HG03196 (cell line): Measurements from ENCODE around the gene YEATS2.

Experiments
- ATAC-seq: cut with Tn5 transposase; IDR thresholded peaks from one replicate; pipeline ENCODE4 v1.9.1; 2021; ENCODE audit not compliant: unreplicated experiment

Gene YEATS2

GRCh38 chr3:183810643-183811594 lies 113.3 kb downstream of the YEATS2 start:
- no peak for ATAC-seq

DNA sequence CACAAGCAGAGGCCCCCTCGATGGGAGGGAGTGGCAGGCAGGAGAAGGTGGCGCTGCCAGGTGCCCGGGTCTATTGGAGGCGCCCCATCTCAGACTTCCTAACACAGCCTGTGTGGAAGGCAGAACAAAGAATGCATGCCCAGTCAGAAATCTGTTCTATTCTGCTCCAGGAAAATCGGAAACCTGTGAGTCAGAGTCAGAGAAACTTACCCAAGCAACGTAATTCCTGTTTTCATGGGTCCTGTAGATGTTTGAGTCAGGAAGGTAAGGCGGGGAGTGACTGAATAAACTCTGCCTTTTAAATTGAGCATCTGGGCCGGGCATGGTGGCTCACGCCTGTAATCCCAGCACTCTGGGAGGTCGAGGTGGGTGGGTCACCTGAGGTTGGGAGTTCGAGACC lies 114.0 kb downstream of the YEATS2 start:
- ATAC-seq, result no peak

DNA sequence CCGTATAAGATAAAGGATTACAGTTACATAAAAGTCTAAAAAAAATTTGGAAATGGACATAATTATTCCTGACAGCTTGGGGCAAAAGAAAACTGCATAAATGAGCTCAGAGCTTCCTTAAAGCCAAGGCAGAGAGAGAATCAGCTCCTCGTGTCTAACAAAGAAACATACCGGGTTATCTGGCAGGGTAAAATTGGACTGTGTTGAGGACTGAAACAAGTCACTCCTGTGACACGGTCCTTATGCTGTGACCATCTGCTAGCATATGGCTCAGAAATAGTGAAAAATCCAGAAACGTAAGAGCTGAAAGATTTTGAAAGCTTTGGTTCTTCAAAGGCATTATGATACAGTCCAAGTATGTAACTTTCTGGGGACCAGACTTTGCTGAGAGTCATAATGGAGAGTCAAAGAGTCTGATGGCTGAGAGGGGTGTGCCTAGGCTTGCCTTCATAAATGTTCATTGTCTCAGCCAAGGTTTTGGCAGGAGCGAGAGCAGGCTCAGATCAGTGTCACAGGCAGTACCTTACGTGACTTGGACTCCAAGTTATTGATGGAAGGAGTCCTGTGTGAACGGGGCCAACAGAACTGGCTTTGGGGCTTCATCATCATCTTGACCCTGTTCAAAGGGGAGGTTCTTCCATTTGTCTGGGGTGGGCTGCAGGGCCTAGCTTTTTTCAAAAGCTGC lies 115.3 kb downstream of the YEATS2 start:
- ATAC-seq, result no peak

GRCh38 chr3:183814240-183814639 lies 116.6 kb downstream of the YEATS2 start:
- ATAC-seq, result no peak

DNA sequence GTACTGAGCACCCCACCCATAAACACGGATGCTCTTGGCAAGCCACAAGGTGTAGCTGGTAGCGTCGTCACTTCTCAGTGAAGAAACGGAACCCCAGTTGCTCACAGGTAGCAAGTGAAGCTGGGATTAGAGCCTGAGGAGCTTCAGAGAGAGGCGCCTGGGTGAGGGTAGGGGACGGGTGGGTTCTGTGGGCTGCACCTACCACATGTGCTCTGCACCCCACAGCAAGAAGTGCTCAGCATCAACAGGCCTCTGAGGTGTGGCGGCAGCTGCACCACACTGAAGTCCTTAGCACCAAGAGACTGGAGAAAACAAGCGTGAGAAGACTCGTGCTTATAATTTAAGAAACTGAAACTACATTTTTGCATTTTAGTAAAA lies 118.0 kb downstream of the YEATS2 start:
- ATAC-seq, result no peak

GRCh38 chr3:183815951-183816475 lies 118.4 kb downstream of the YEATS2 start:
- no peak for ATAC-seq

- ATAC-seq, result no peak
These were observed 119.3 kb downstream of the YEATS2 start for GRCh38 chr3:183816681-183817510.

DNA sequence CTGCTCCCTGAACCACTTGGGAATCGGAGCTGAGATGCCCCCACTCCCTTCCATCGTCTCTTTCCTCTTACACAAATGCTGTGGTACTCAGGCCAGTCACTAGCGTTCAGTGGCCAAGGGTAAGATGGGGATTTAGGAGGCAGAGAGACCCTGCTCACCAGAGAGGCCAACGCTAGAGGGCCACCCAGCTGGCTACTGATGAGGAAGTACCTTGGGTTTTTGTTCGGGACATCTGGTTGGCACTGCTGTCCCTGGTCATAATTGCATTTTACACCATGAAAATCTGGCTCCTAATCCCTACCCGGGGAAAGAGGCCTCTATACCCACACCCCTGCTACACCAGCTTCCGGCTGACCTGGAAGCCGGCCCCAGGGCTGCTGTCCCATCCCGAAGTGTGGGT lies 120.0 kb downstream of the YEATS2 start:
- no peak for ATAC-seq

GRCh38 chr3:183818041-183818620 lies 120.5 kb downstream of the YEATS2 start:
- ATAC-seq, result no peak

DNA sequence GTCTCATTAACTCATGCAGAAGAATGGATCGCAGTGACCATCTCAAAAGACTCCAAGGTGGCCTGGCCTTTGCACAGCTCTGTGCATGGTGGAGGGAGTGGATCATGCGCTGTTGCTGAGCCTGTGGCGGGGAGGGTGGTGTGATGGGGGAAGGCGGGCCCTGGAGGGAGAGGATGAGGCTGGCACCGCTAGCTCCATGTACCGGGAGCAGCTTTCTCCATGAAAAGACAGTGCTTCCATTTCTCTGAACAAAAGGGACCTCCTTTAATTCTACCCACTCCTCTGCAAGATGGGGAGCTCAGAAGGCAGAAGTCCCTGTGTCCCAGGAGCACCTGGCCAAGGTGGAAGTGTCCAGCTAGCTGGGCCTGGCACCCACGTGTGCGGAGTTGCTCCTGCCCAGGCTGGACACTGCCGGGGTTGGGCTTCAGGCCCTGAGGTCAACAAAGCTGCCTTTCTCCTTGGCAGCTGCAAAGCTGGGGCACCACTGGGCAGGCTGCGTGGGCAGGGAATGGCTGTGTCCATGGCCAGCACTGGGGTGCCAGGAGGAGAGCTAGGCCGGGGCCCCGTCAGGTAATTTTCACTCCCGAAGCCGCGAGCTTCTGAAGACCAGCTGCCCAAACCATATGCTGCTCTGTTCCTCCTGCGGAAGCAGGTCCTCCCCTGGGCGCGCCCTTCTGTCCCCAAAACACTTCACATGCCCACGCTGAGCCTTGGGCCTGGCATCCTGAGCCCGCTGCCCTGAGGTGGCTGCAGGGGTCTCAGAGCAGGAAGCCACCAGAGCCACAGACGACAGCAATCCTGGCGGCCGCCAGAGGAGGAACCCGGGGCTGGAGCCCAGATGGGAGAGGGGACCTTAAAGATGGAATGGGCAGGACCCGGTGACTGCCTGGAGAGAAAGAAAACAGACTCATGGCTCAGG lies 121.4 kb downstream of the YEATS2 start:
- no peak for ATAC-seq

DNA sequence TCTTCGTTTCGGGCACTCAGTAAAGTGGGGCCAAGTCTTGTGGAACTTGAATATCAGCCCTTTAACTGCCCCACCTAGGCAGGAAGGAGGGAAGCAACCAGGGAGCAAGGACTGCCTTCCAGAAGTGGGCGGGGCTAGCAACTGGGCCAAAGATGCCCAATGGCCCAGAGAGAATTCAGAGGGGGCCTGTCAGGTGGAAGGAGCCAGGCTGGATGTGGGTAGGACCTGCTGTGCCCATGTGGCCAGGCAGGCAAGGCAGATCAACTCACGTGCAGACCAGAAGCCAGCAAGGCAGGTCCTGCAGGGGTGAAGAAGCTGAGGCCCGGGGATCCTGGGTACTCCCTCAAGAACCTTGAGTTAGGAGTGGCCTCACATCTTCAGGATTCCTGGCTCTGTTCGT lies 122.2 kb downstream of the YEATS2 start:
- no peak for ATAC-seq

- no peak for ATAC-seq
These were observed 125.0 kb downstream of the YEATS2 start for GRCh38 chr3:183822631-183823030.

DNA sequence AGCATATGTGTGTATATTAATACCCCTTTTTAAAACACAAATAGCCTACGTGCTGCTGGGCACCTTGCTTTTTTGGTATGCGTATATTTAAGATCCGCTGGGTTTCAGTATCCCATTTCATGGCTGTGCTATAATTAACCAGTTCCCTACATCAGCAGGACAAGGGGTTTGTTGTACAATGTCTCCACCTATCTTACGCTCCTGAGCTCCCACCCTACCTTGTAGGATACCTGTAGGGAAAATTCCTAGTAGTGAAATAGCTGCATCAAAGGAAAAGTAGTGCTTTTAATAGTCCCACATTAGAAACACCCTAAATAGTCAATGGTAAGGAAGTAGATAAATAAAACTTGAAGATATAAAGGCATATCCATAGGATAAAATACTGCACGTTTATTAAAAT lies 126.4 kb downstream of the YEATS2 start:
- ATAC-seq, result no peak

- no peak for ATAC-seq
These were observed 127.3 kb downstream of the YEATS2 start for GRCh38 chr3:183824761-183825455.

- no peak for ATAC-seq
These were observed 128.0 kb downstream of the YEATS2 start, which contains the start of gene MAP6D1 for GRCh38 chr3:183825456-183826161. Gene MAP6D1, minus strand, starts transcription at chr3:183825577. Its CDS starts 30 bp downstream, at chr3:183825547.

- ATAC-seq, result no peak
These were observed 129.1 kb downstream of the YEATS2 start for GRCh38 chr3:183826448-183827250.

- no peak for ATAC-seq
These were observed 130.4 kb downstream of the YEATS2 start for GRCh38 chr3:183827809-183828537.
